Measurements from ENCODE around the gene IGFL2. TPM values are rescaled to one million over a fixed set of nuclear protein-coding genes. Genes with fewer than 3 reads are reported as not detected.

IGFL2 gene
- total and polyA plus RNA-seq, 10 of the 15 experiments (the other 5 are each of a cell fraction or from before 2014, with no cell fraction given), result 0.19 TPM; not detected in 9

DNA sequence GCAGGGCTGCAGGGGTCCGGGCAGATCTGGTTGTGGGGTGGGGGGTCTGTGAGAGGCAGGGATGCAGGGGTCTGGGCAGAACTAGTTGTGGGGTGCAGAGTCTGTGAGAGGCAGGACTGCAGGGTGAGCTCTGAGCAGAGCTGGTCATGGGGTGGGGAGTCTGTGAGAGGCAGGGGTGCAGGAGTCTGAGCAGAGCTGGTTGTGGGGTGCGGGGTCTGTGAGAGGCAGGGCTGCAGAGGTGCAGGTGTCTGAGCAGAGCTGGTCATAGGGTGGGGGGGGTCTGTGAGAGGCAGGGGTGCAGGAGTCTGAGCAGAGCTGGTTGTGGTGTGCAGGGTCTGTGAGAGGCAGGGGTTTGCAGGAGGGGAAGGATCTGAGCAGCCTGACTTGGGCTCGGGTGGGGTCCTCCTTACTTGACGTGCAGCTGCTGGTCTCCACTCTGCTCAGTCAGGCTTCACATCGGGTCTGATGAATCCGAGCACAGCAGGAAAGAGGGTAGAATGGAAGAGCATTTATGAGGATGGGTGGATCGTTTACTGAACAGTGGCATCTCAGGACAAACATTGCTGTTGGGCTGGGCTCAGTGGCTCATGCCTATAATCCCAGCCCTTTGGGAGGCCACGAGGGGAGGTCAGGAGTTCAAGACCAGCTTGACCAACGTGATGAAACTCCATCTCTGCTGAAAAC is 31.2 kb downstream of the IGFL2 start:
- RAD21 ChIA-PET (ENCODE audit: unreplicated experiment), result no interaction called here
- Histone ChIP-seq H3K27ac (ENCODE audit: control insufficient read depth, insufficient read depth) (no peak overlapping the region), H2AFZ (ENCODE audit: control insufficient read depth, low read depth, low read length) (no peak overlapping the region), H3K4me2 (ENCODE audit: control insufficient read depth, insufficient read depth) (no peak overlapping the region), H3K79me2 (ENCODE audit: control insufficient read depth, insufficient read depth, low read length) (no peaks in the 10 kb centered on the region), H3K4me1 (ENCODE audit: control insufficient read depth, insufficient read depth, low read length) (no peaks in the 10 kb centered on the region), H3K4me3 (no peak overlapping the region), H4K20me1 (ENCODE audit: control insufficient read depth, insufficient read depth) (no peaks in the 10 kb centered on the region), H3K9me3 (replicated peaks; ENCODE audit: control insufficient read depth, insufficient read depth, low read length) (no peaks in the 10 kb centered on the region), H3K36me3 (ENCODE audit: control insufficient read depth in 2 of 2, insufficient read depth in 2 of 2, low read length in 1 of 2) (no peaks in the 10 kb centered on the region), H3K27me3 (replicated peaks in 1 of 2; ENCODE audit: control insufficient read depth in 2 of 2, insufficient read depth in 2 of 2, low read length in 1 of 2) (peaks cover 0 to 2% of the 10 kb centered on the region in 2 experiments; a peak in 3 of 4 replicates), H3K9ac (ENCODE audit: control insufficient read depth, insufficient read depth, low read length) (no peak overlapping the region)
- CTCF ChIA-PET, result interaction anchor here (0.6 to 1.0 kb wide), 4 partner anchors 10 to 151 kb away, joined by 3 read pairs; no protein-coding TSS in a partner anchor
- DNase-seq (ENCODE audit: low read depth, low spot score) (no peak), ATAC-seq (no peak), FAIRE-seq (no peak)
- in situ Hi-C loops (cut with MboI), result no loop called here
- 16% methylated on average over 9 of the region's 9 CpGs for WGBS (ENCODE audit: insufficient coverage, insufficient replicate concordance, low lambda C conversion rate, missing lambda C conversion rate)
- intact Hi-C loops (cut with micrococcal nuclease; ENCODE audit: unreplicated experiment), result no loop called here
- POLR2A ChIA-PET, result no interaction called here
- BruUV-seq (replicated peaks), result no TSS peak
- SMC1A ChIA-PET (ENCODE audit: uncharacterized antibody, unreplicated experiment), result no interaction called here
- TF ChIP-seq, protein P1, sequence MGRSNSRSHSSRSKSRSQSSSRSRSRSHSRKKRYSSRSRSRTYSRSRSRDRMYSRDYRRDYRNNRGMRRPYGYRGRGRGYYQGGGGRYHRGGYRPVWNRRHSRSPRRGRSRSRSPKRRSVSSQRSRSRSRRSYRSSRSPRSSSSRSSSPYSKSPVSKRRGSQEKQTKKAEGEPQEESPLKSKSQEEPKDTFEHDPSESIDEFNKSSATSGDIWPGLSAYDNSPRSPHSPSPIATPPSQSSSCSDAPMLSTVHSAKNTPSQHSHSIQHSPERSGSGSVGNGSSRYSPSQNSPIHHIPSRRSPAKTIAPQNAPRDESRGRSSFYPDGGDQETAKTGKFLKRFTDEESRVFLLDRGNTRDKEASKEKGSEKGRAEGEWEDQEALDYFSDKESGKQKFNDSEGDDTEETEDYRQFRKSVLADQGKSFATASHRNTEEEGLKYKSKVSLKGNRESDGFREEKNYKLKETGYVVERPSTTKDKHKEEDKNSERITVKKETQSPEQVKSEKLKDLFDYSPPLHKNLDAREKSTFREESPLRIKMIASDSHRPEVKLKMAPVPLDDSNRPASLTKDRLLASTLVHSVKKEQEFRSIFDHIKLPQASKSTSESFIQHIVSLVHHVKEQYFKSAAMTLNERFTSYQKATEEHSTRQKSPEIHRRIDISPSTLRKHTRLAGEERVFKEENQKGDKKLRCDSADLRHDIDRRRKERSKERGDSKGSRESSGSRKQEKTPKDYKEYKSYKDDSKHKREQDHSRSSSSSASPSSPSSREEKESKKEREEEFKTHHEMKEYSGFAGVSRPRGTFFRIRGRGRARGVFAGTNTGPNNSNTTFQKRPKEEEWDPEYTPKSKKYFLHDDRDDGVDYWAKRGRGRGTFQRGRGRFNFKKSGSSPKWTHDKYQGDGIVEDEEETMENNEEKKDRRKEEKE (IDR thresholded peaks at IDR 0.05), result no peak
- no peak for TF ChIP-seq SMAD1 (IDR thresholded peaks at IDR 0.05; ENCODE audit: low read depth, partially characterized antibody)
- no peak for TF ChIP-seq RBBP5 (conservative IDR thresholded peaks at IDR 0.05)
- TF ChIP-seq, protein P2, sequence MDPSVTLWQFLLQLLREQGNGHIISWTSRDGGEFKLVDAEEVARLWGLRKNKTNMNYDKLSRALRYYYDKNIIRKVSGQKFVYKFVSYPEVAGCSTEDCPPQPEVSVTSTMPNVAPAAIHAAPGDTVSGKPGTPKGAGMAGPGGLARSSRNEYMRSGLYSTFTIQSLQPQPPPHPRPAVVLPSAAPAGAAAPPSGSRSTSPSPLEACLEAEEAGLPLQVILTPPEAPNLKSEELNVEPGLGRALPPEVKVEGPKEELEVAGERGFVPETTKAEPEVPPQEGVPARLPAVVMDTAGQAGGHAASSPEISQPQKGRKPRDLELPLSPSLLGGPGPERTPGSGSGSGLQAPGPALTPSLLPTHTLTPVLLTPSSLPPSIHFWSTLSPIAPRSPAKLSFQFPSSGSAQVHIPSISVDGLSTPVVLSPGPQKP (IDR thresholded peaks at IDR 0.05; ENCODE audit: low read depth, low read length), result no peak
- no peak for TF ChIP-seq SMC3 (IDR thresholded peaks at IDR 0.05; ENCODE audit: borderline replicate concordance, low read length)
- TF ChIP-seq NR2C1 (IDR thresholded peaks at IDR 0.05), result no peak
- no peak for TF ChIP-seq GABPA (IDR thresholded peaks at IDR 0.05; ENCODE audit: low read depth)
- TF ChIP-seq DPF2 (IDR thresholded peaks at IDR 0.05), result no peak
- TF ChIP-seq SIN3A (IDR thresholded peaks at IDR 0.05; ENCODE audit: low read depth, low read length), result no peak
- TF ChIP-seq, protein P3, sequence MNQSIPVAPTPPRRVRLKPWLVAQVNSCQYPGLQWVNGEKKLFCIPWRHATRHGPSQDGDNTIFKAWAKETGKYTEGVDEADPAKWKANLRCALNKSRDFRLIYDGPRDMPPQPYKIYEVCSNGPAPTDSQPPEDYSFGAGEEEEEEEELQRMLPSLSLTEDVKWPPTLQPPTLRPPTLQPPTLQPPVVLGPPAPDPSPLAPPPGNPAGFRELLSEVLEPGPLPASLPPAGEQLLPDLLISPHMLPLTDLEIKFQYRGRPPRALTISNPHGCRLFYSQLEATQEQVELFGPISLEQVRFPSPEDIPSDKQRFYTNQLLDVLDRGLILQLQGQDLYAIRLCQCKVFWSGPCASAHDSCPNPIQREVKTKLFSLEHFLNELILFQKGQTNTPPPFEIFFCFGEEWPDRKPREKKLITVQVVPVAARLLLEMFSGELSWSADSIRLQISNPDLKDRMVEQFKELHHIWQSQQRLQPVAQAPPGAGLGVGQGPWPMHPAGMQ (IDR thresholded peaks at IDR 0.05; ENCODE audit: borderline replicate concordance), result no peak
- no peak for TF ChIP-seq RB1 (IDR thresholded peaks at IDR 0.05; ENCODE audit: borderline replicate concordance)
- no peak for TF ChIP-seq KLF5 (IDR thresholded peaks at IDR 0.05; ENCODE audit: partially characterized antibody)
- TF ChIP-seq, protein P4, sequence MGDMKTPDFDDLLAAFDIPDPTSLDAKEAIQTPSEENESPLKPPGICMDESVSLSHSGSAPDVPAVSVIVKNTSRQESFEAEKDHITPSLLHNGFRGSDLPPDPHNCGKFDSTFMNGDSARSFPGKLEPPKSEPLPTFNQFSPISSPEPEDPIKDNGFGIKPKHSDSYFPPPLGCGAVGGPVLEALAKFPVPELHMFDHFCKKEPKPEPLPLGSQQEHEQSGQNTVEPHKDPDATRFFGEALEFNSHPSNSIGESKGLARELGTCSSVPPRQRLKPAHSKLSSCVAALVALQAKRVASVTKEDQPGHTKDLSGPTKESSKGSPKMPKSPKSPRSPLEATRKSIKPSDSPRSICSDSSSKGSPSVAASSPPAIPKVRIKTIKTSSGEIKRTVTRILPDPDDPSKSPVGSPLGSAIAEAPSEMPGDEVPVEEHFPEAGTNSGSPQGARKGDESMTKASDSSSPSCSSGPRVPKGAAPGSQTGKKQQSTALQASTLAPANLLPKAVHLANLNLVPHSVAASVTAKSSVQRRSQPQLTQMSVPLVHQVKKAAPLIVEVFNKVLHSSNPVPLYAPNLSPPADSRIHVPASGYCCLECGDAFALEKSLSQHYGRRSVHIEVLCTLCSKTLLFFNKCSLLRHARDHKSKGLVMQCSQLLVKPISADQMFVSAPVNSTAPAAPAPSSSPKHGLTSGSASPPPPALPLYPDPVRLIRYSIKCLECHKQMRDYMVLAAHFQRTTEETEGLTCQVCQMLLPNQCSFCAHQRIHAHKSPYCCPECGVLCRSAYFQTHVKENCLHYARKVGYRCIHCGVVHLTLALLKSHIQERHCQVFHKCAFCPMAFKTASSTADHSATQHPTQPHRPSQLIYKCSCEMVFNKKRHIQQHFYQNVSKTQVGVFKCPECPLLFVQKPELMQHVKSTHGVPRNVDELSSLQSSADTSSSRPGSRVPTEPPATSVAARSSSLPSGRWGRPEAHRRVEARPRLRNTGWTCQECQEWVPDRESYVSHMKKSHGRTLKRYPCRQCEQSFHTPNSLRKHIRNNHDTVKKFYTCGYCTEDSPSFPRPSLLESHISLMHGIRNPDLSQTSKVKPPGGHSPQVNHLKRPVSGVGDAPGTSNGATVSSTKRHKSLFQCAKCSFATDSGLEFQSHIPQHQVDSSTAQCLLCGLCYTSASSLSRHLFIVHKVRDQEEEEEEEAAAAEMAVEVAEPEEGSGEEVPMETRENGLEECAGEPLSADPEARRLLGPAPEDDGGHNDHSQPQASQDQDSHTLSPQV (IDR thresholded peaks at IDR 0.05), result no peak
- no peak for TF ChIP-seq MEF2A (IDR thresholded peaks at IDR 0.05; ENCODE audit: insufficient read depth, low read depth, low read length)
- no peak for TF ChIP-seq MYC (IDR thresholded peaks at IDR 0.05; ENCODE audit: insufficient read depth, insufficient read length, insufficient replicate concordance, low read length, severe bottlenecking)
